HEK293 (cell line): ENCODE results near the gene PIK3C2G.

Source experiments
- CTCF ChIA-PET: fragments of 350-600 bp; formaldehyde crosslinking; extraction: SDS; loops from one replicate; lab custom pipeline; 2021; ENCODE audit warnings: antibody characterized with exemption; lab: Yijun Ruan, JAX
- POLR2A ChIA-PET: fragments of 300-600 bp; formaldehyde crosslinking; extraction: SDS; loops from one replicate; lab custom pipeline; 2020; ENCODE audit warnings: antibody characterized with exemption, inconsistent platforms; lab: Yijun Ruan, JAX
- H3K27ac ChIP-seq: fragments of 200-500 bp; sonication (Bioruptor generic); 2 replicates; pipeline ENCODE4 v1.5.1; 2014; ENCODE audit warnings: low read depth, low read length, control low read depth, inconsistent platforms; ENCODE audit errors: extremely low read depth
- H3K36me3 ChIP-seq, 2 experiments: fragments of 200-500 bp in 1 of 2; sonication (Bioruptor generic) in 1 of 2; 1 replicate in 1 of 2; 2 replicates in 1 of 2; pipeline ENCODE4 v1.5.1; 2014 to 2017; ENCODE audit warnings: inconsistent platforms in 2 of 2, low read length in 2 of 2; ENCODE audit not compliant: control insufficient read depth in 2 of 2, insufficient read depth in 1 of 2
- H3K4me1 ChIP-seq: fragments of 200-500 bp; sonication (Bioruptor generic); 2 replicates; pipeline ENCODE4 v1.5.1; 2014; ENCODE audit warnings: mild to moderate bottlenecking, low read length, inconsistent platforms; ENCODE audit not compliant: control insufficient read depth, insufficient read depth
- H3K4me3 ChIP-seq: 2 replicates; pipeline ENCODE4 v1.5.1; 2011; ENCODE audit warnings: low read depth, mild to moderate bottlenecking, control low read depth, low read length, moderate library complexity
- H3K9me3 ChIP-seq: fragments of 200-500 bp; sonication (Bioruptor generic); 2 replicates; pipeline ENCODE4 v1.5.1; 2014; ENCODE audit warnings: low read depth, low read length, inconsistent platforms; ENCODE audit not compliant: control insufficient read depth, insufficient read depth
- FEZF1 ChIP-seq: fragments of 450-650 bp; formaldehyde crosslinking; IDR thresholded peaks from 2 replicates; pipeline ENCODE4 v1.5.1; 2016; ENCODE audit warnings: missing biosample characterization, missing genetic modification characterization
- GLI2 ChIP-seq: fragments of 450-650 bp; formaldehyde crosslinking; IDR thresholded peaks from 2 replicates; pipeline ENCODE4; 2017; ENCODE audit warnings: missing biosample characterization, missing genetic modification characterization, low read depth, borderline replicate concordance
- GLIS1 ChIP-seq: fragments of 450-650 bp; formaldehyde crosslinking; IDR thresholded peaks from 2 replicates; pipeline ENCODE4 v1.5.1; 2016; ENCODE audit warnings: missing biosample characterization, missing genetic modification characterization
- IKZF3 ChIP-seq: fragments of 450-650 bp; IDR thresholded peaks from 2 replicates; pipeline ENCODE4 v1.5.0; 2018; ENCODE audit warnings: missing biosample characterization, mild to moderate bottlenecking, missing genetic modification characterization, moderate library complexity
- KLF16 ChIP-seq: fragments of 450-650 bp; formaldehyde crosslinking; IDR thresholded peaks from 2 replicates; pipeline ENCODE4 v1.5.1; 2017; ENCODE audit warnings: missing biosample characterization, missing genetic modification characterization
- SP2 ChIP-seq: fragments of 450-650 bp; formaldehyde crosslinking; IDR thresholded peaks from 2 replicates; pipeline ENCODE4 v1.5.1; 2016; ENCODE audit warnings: missing biosample characterization, missing genetic modification characterization
- YY1 ChIP-seq: fragments of 450-650 bp; formaldehyde crosslinking; IDR thresholded peaks from 2 replicates; pipeline ENCODE4 v1.5.1; 2018; ENCODE audit warnings: missing biosample characterization, missing genetic modification characterization
- YY2 ChIP-seq: fragments of 450-650 bp; formaldehyde crosslinking; IDR thresholded peaks from 2 replicates; pipeline ENCODE4 v1.5.1; 2016; ENCODE audit warnings: missing biosample characterization, missing genetic modification characterization
- ZBTB48 ChIP-seq: fragments of 450-650 bp; formaldehyde crosslinking; IDR thresholded peaks from 2 replicates; pipeline ENCODE4 v1.5.1; 2016; ENCODE audit warnings: missing biosample characterization, missing genetic modification characterization
- ZNF175 ChIP-seq: fragments of 450-650 bp; formaldehyde crosslinking; IDR thresholded peaks from 2 replicates; pipeline ENCODE4 v1.5.1; 2016; ENCODE audit warnings: missing biosample characterization, missing genetic modification characterization
- ZNF366 ChIP-seq: fragments of 450-650 bp; formaldehyde crosslinking; conservative IDR thresholded peaks from 2 replicates; pipeline ENCODE4 v1.5.1; 2016; ENCODE audit warnings: missing biosample characterization, missing genetic modification characterization
- ZNF433 ChIP-seq: fragments of 450-650 bp; formaldehyde crosslinking; IDR thresholded peaks from 2 replicates; pipeline ENCODE4 v1.5.1; 2016; ENCODE audit warnings: missing biosample characterization, missing genetic modification characterization, low read depth
- ZNF768 ChIP-seq: fragments of 450-650 bp; formaldehyde crosslinking; IDR thresholded peaks from 2 replicates; pipeline ENCODE4 v1.5.1; 2018; ENCODE audit warnings: missing biosample characterization, mild to moderate bottlenecking, missing genetic modification characterization
- ZNF776 ChIP-seq: fragments of 450-650 bp; formaldehyde crosslinking; IDR thresholded peaks from 2 replicates; pipeline ENCODE4 v1.5.0; 2017; ENCODE audit warnings: missing biosample characterization, missing genetic modification characterization, borderline replicate concordance
- ZNF837 ChIP-seq: fragments of 450-650 bp; formaldehyde crosslinking; IDR thresholded peaks from 2 replicates; pipeline ENCODE4 v1.5.1; 2016; ENCODE audit warnings: missing biosample characterization, missing genetic modification characterization
- TF ChIP-seq, protein P1 (sequence below): fragments of 450-650 bp; formaldehyde crosslinking; IDR thresholded peaks from 2 replicates; pipeline ENCODE4 v1.5.1; 2016; ENCODE audit warnings: missing biosample characterization, missing genetic modification characterization
- TF ChIP-seq, protein P2 (sequence below): fragments of 450-650 bp; formaldehyde crosslinking; IDR thresholded peaks from 2 replicates; pipeline ENCODE4 v1.5.1; 2016; ENCODE audit warnings: missing biosample characterization, missing genetic modification characterization, borderline replicate concordance
- TF ChIP-seq, protein P3 (sequence below): fragments of 450-650 bp; formaldehyde crosslinking; IDR thresholded peaks from 2 replicates; pipeline ENCODE4 v1.5.1; 2016; ENCODE audit warnings: missing biosample characterization, missing genetic modification characterization
- TF ChIP-seq, protein P4 (sequence below): fragments of 450-650 bp; formaldehyde crosslinking; IDR thresholded peaks from 2 replicates; pipeline ENCODE4 v1.5.1; 2016; ENCODE audit warnings: missing biosample characterization, missing genetic modification characterization
- TF ChIP-seq, protein P5 (sequence below): fragments of 450-650 bp; IDR thresholded peaks from 2 replicates; pipeline ENCODE4 v1.5.1; 2018; ENCODE audit warnings: missing biosample characterization, missing genetic modification characterization

The PIK3C2G gene

DNA sequence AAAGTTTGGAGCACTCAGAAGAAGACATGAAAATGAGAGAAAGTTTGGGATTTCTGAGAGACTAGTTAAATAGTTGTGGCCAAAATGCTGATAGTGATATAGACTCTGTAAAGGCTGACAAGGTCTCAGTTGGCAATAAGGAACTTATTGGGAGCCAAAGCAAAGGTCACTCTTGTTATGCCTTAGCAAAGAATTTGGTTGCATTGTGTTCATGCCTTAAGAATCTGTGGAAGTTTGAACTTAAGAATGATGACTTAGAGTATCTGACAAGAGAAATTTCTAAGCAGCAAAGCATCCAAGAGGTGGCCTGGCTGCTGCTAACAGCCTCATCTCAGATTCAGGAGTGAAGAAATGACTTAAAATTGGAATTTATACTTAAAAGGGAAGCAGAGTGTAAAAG, 113.8 kb downstream of the PIK3C2G start:
- POLR2A ChIA-PET = no interaction called here
- CTCF ChIA-PET = no interaction called here
- Histone ChIP-seq H3K36me3 (no peaks in the 10 kb centered on the region), H3K4me3 (no peak overlapping the region)
- TF ChIP-seq ZNF768 (no peak), SP2 (no peak), FEZF1 (tag by site-specific recombination) (no peak), ZNF366 (tag by site-specific recombination) (no peak), KLF16 (no peak), IKZF3 (tag by site-specific recombination) (no peak), ZBTB48 (tag by site-specific recombination) (no peak), GLI2 (tag by site-specific recombination) (no peak), YY2 (no peak), GLIS1 (no peak), ZNF776 (tag by site-specific recombination) (no peak), ZNF433 (tag by site-specific recombination) (no peak), ZNF837 (tag by site-specific recombination) (no peak), YY1 (tag by site-specific recombination) (no peak), ZNF175 (tag by site-specific recombination) (no peak)
- TF ChIP-seq, protein P1, sequence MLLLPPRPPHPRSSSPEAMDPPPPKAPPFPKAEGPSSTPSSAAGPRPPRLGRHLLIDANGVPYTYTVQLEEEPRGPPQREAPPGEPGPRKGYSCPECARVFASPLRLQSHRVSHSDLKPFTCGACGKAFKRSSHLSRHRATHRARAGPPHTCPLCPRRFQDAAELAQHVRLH = no peak
- TF ChIP-seq, protein P2, sequence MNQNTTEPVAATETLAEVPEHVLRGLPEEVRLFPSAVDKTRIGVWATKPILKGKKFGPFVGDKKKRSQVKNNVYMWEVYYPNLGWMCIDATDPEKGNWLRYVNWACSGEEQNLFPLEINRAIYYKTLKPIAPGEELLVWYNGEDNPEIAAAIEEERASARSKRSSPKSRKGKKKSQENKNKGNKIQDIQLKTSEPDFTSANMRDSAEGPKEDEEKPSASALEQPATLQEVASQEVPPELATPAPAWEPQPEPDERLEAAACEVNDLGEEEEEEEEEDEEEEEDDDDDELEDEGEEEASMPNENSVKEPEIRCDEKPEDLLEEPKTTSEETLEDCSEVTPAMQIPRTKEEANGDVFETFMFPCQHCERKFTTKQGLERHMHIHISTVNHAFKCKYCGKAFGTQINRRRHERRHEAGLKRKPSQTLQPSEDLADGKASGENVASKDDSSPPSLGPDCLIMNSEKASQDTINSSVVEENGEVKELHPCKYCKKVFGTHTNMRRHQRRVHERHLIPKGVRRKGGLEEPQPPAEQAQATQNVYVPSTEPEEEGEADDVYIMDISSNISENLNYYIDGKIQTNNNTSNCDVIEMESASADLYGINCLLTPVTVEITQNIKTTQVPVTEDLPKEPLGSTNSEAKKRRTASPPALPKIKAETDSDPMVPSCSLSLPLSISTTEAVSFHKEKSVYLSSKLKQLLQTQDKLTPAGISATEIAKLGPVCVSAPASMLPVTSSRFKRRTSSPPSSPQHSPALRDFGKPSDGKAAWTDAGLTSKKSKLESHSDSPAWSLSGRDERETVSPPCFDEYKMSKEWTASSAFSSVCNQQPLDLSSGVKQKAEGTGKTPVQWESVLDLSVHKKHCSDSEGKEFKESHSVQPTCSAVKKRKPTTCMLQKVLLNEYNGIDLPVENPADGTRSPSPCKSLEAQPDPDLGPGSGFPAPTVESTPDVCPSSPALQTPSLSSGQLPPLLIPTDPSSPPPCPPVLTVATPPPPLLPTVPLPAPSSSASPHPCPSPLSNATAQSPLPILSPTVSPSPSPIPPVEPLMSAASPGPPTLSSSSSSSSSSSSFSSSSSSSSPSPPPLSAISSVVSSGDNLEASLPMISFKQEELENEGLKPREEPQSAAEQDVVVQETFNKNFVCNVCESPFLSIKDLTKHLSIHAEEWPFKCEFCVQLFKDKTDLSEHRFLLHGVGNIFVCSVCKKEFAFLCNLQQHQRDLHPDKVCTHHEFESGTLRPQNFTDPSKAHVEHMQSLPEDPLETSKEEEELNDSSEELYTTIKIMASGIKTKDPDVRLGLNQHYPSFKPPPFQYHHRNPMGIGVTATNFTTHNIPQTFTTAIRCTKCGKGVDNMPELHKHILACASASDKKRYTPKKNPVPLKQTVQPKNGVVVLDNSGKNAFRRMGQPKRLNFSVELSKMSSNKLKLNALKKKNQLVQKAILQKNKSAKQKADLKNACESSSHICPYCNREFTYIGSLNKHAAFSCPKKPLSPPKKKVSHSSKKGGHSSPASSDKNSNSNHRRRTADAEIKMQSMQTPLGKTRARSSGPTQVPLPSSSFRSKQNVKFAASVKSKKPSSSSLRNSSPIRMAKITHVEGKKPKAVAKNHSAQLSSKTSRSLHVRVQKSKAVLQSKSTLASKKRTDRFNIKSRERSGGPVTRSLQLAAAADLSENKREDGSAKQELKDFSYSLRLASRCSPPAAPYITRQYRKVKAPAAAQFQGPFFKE = no peak
- TF ChIP-seq, protein P3, sequence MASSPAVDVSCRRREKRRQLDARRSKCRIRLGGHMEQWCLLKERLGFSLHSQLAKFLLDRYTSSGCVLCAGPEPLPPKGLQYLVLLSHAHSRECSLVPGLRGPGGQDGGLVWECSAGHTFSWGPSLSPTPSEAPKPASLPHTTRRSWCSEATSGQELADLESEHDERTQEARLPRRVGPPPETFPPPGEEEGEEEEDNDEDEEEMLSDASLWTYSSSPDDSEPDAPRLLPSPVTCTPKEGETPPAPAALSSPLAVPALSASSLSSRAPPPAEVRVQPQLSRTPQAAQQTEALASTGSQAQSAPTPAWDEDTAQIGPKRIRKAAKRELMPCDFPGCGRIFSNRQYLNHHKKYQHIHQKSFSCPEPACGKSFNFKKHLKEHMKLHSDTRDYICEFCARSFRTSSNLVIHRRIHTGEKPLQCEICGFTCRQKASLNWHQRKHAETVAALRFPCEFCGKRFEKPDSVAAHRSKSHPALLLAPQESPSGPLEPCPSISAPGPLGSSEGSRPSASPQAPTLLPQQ (tag by site-specific recombination) = no peak
- TF ChIP-seq, protein P4, sequence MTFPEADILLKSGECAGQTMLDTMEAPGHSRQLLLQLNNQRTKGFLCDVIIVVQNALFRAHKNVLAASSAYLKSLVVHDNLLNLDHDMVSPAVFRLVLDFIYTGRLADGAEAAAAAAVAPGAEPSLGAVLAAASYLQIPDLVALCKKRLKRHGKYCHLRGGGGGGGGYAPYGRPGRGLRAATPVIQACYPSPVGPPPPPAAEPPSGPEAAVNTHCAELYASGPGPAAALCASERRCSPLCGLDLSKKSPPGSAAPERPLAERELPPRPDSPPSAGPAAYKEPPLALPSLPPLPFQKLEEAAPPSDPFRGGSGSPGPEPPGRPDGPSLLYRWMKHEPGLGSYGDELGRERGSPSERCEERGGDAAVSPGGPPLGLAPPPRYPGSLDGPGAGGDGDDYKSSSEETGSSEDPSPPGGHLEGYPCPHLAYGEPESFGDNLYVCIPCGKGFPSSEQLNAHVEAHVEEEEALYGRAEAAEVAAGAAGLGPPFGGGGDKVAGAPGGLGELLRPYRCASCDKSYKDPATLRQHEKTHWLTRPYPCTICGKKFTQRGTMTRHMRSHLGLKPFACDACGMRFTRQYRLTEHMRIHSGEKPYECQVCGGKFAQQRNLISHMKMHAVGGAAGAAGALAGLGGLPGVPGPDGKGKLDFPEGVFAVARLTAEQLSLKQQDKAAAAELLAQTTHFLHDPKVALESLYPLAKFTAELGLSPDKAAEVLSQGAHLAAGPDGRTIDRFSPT (tag by site-specific recombination) = no peak
- TF ChIP-seq, protein P5, sequence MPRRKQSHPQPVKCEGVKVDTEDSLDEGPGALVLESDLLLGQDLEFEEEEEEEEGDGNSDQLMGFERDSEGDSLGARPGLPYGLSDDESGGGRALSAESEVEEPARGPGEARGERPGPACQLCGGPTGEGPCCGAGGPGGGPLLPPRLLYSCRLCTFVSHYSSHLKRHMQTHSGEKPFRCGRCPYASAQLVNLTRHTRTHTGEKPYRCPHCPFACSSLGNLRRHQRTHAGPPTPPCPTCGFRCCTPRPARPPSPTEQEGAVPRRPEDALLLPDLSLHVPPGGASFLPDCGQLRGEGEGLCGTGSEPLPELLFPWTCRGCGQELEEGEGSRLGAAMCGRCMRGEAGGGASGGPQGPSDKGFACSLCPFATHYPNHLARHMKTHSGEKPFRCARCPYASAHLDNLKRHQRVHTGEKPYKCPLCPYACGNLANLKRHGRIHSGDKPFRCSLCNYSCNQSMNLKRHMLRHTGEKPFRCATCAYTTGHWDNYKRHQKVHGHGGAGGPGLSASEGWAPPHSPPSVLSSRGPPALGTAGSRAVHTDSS (tag by site-specific recombination) = no peak
- TF ChIP-seq, all 188 proteins: peak for 0
- H3K27ac ChIP-seq = no peak overlapping the region
- H3K4me1 ChIP-seq = no peaks in the 10 kb centered on the region
- H3K9me3 ChIP-seq = no peaks in the 10 kb centered on the region; the same call in none of the 2 replicates
